HG02610 (cell line): ENCODE data around the gene RAMACL.

Experiments used
- ATAC-seq: cut with Tn5 transposase; IDR thresholded peaks from one replicate; pipeline ENCODE4 v1.9.1; 2021; ENCODE audit warnings: mild to moderate bottlenecking, moderate library complexity; ENCODE audit not compliant: unreplicated experiment

The RAMACL gene

DNA sequence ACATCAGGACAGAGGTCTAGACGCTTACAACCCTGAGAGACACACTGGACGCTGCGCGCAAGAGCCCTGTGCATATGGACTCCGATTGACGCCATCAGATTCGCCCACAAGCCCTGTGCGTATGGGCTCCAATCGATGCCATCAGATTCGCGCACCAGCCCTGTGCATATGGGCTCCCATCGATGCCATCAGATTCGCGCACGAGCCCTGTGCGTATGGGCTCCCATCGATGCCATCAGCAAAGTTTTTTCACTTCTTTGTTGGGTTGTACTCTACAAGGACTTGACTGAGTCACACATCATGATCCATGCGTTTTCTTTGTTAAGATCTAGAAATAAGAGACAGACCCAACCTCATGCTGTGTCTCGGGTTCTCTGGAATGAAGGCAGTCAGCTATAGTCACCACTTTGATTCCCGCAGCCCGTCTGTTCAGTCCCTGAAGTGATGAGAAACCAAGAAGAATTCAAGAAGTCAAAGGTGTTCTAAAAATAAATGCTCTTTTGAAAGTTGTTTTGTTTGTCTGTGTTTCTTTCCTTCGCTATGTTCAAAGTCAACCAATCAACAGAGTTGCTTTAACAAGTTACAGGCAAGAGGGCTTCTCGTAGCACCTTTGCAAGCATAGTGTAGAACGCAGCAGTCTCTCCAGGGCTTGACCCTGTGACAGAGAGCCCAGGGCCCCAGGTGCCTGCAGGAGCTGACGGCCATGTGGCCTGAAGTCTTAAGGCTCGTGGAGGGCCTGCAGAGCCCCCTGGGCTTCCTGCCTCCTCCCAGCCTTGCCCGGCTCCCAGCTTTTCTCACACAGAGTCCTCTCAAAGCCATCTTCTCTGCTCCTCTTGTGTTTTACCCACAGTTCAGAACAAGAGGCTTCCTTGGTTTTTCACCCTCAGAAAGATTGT, 32.6 kb upstream of the RAMACL start:
- ATAC-seq, result no peak

DNA sequence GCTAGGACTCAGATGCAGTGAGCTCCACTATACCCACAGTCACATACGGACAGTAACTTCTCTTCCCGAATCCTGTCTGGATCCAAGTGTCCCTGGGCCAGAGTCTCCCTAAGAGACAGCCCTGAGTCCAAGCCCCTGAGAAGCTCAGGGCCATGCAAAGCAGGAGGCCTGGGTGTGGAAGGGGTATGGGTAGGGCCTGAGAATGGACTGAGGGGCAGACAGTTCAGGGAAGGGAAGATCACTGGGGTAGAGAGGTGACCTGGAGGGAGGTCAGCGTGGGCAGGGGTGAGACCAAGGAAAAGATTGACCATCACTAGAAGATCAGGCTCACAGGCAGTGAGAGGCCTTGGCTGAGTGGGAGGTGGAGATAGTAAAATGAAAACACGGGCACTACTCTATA, 31.8 kb upstream of the RAMACL start:
- ATAC-seq, result no peak

DNA sequence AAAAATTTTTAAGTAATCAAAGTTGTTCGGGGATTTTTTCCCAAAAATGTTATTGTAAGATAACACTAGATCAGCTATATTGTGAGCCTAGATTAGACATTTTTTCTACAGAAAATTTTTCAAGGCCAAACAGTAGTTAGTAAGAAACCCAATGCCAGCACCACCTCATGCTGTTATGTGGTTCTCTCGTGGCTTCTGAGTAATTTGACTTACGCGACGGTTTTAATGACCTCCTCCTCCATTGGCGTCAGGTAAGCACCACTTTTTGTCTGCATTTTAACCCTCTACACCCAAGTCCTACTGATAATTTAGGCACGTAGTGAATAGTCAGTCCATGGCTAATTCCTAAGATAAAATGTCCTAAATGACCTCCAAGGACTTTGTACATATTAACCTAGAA, 30.9 kb upstream of the RAMACL start:
- ATAC-seq, result no peak

DNA sequence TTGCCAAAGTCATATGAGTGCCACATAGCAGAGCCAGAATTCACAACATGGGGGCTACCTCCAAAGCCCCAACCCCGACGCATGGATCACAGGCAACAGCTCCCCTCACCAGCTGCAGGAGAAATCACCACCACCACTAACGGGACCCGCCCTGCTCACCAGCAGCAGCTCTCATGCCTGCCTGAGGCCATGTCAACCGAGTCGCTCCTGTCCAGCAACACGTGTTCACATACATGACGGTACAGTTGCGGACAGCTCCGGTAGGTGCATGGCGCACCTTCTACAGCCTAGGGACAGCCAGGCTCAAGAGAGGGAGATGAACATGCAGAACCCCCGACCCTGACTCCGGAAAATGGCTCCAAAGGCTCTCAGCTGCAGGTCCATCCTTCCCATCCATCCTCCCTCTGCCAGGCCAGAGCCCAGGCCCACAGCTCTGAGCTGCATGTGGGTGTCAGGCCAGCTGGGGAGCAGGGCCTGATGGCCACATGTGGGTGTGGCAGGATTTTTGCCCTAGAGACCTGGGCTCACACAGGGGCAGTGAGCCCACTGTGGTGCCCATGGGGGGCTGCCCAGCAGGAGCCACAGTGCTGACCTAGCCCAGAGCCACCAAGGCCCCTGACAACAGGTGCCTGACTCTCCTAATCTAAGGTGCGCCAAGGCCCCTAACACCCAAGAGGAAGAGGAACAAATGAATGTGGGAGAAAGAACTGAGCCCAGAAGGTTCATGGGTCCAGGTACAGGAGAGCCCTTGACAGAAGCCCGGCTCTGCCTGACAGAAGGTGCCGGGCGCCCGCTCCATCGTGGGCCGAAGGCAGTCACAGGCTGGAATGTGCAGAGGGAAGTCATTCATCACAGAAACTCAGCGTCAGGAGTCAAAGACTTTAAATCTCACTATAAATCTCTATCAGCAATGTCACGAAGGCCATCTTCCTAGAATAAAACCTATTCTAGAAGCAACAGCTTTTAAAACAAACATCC, 30.1 kb upstream of the RAMACL start:
- no peak for ATAC-seq

DNA sequence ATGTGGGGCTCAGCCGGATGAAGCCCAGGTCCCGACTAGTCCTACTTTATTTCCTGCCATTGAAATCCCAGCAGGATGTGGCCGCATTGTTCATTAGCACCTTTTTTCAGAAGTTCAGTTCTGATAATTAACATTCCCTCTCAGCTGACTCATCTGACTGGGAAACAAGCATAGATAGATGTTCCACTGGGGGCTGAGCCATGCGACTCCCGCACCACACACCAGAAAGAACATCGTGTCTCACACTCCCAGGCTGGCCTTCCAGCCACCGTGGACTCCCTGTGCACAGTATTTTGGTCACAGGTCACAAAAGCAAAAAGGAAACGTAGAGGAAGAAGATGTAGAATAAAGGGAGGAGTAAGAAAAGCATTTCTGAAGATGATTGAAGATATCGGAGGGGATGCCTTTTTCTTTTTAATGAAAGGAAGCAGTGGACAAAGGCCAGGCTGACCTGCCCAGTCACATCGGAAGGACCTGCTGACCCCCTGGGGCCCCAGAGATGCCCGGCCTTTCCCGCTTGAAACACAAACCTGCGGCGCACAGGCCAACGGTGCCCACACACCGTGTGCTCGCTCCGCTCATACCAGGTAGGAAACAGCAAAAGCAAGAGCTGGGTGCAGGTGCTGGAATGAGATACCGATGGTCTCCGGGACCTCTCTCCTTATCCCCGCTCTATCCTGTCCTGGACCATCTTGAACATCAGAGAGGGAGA, 28.7 kb upstream of the RAMACL start:
- ATAC-seq, result no peak

DNA sequence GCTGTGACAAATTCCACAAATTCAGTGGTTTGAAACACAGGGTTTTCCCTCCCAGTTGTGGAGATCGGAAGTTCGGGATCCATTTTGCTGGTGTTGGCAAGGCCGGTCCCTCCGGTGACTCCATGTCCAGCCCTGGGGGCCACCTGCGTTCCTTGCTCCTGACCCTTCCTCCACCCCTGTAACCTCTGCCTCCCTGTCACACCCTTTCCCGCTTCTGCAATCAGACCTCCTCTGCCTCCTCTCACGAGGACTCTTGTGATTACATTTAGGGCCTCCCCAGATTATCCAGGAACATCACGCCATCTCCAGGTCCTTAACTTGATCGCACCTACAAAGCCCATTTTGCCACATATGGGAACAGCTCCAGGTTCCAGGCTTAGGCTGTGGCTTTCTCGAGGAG, 28.1 kb upstream of the RAMACL start:
- ATAC-seq, result no peak

DNA sequence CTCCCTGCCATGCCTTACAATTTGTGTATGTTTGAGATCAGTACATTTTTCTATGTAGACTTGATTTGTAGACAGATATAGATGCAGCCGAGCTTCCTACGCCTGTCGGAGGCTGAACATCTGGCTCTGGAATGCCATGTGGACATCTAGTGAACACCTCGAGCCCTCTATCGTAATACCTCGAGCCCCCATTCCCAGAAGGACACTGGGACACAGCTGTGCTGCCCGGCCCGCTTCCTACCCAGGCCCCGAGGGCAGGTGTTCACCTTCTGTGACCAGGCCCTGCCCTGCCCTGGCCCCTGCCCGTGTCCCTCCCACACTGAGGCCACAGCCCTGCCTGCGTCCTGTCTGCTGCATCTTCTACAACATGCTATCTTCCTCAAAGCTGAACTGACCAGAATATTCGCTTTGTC, 27.7 kb upstream of the RAMACL start:
- ATAC-seq, result no peak

DNA sequence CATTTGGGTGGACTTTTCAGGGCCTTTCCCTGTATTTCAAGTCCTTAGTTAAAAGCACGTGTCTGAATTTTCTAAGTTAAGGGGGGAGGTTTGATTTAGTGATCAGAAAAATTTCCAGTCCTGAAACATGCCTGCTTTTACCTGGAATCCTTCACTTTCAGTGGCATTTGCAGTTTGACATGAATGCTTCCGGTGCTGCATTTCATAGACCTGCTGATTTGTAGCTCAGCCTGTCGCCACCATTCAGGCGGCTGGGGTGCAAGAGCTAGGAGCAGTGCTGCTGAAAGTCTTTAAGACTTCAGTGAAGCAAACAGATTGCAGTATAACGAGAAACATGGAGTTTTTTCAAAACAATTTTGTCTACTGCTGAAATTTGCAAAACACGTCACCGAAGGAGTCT, 26.5 kb upstream of the RAMACL start:
- ATAC-seq, result no peak

DNA sequence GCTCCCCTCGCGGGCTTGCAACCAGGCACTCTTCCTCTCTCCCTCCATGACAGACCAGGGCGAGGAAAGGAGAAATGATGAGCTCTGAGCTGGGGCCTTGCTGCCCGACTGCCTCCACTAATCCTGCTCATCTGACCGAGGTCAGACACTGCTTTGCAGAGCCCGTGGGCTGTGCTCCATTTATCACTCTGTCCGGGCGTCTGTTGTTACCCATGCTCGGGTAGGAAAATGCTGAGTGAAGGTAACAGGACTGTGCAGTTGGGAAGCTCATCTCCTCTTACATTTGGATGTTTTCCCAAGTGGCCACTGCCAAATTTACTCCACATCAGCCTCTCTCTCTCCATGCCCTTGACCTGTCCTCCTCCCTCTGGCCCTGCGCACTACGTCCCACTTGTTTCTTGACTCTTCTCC, 26.0 kb upstream of the RAMACL start:
- no peak for ATAC-seq

DNA sequence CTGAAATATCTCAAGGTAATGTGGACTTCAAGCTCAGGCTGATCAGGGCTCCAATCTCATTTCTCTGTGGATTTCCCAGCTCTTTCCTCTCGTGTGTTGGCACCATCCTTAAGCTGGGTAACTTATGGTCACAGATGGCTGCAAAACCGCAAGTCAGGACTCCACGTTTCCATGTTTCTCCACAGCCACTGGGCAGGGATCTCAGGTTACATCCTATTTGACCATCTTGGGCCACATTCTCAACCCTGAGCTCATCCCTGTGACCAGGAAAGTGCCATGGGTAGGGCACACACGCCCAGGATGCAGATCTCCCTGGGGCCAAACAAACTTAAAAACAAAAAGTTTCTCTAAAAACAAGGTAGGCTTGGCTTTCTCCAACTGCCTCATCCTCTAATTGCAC, 25.2 kb upstream of the RAMACL start:
- ATAC-seq, result no peak

DNA sequence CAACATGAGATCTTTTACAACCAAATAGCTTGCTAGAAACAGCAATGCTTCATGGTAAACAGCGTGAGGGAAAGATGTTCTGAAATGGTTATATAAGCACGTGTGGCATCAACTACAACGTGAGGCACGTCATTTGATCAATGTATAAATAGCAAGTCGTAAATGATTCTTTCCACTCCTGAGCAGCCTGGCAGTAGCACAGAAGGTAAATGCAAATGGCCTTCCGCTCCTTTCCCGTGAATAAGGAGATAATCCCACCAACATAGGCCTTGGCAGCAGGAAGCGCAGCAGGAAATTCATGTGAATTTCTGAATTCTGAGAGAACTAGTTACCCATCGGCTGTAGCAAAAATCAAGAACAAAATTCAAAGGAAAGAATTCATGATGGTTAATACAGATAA, 23.6 kb upstream of the RAMACL start:
- ATAC-seq, result no peak

DNA sequence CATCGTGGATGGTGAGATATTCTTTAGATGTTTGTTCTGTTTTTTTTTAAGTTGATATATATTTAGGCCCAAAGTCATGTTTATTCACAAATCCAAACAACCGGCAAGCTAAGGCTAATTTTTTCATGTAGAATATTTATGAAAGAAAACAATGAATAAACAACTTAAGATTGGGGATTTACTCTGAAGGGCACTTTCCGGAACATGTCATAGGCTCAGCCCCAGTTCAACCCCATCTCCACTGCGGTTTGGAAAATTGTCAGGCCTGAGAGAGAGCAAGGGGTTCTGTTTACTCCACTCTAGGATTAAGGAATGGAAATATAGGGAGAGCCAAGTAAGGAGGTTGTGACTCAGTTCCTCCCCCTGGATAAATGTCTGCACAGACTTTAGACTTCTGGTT, 22.3 kb upstream of the RAMACL start:
- ATAC-seq, result no peak

DNA sequence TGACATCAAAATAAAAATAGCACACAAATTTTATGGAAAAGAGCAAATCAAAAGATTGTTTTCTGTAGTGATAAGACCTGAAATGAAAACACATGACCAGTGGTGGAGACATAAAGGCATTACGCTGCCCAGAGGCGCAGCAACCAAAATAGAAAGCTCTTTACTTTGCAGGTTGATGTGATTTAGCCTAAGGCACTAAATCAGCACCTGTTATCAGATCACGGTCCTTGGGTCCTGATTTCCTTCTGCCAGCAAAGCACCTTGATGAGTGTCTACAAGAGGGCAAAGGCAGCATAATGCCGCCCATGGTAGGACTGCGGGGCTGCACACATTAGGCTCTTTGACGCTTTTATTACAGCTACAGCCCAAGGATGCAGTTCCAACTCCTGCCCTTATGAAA, 19.3 kb upstream of the RAMACL start:
- no peak for ATAC-seq

DNA sequence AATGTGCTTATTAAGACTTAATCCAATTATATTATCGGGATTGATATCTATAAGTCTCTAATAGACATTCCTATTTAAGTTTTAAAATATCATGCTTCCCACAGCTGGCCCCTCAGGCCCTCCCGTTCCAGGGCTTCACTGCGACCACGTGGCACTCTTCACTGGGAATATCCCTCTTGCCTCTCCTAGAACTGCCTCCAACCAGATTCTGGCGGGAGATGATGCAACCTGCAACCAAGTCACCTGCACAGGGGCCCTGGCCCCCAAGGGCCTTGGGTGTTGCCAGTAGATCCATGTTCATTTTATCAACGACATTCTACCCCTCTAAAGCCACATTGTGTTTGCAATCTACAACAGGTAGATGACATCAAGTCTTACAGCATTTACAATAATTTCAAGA, 18.4 kb upstream of the RAMACL start:
- no peak for ATAC-seq

DNA sequence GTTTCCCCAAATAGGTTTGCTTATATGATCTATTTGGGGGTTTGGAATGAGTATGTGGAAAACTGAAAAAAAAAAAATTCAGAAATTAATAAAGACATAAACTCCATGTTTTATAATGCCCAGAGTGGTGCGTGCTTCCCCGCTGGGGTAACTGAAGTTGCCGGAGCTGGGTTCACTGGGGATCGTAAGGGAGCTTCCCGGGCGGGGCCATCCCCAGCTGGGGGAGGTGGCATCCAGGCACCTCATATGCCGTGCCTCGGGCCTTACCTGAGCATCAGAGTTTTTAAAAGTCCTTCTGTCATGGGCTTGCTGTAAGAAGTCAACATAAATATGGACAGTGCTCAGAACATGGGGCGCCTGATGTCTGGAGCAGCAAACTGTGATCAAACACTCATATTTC, 17.9 kb upstream of the RAMACL start:
- ATAC-seq, result no peak

DNA sequence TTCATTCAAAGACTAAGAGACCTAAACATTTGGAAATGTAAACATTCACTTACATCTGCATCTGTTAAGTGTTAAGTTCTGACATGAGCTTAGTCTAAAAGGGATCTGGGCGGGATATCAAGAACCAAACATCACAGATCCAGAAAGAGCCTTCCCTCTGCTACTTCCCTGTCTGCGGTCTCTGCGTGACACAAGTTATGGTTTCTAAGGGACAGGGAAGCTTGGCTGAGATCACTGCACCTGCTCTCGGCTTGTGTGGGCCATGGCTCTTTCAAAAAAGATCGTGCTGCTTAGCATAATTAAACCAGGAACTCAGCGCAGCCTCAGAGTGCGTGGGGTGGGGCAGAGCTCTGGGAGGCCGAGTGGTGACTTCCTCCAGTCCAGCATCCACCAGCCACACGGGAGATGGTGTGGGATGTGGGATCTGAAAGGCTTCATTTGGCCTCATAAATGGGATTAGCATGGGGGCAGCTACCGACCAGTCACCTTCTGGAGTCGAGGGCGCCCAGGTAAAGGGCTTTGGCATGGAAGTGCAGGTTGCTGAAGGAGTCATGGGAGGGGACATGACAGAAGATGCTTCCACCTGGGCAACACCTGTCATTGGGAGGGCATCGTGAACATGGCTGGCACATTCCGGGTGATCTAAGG, 16.7 kb upstream of the RAMACL start:
- no peak for ATAC-seq

DNA sequence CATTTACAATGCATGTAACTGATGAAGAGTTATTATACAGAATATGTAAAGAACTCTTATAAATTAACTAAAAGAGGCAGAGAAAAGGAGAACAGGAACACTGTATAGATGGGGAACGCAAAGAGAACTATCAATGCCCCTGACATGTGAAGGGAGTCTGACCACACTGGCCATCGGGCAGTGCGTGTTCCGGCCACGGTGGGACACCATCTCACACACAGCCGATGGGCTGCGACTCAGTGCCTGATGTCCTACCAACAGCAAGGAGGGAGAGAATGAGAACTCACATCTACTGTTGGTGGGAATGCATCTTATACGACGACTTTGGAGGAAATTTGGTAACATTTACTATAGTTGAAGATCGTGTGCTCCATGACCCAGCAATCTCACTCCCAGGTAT, 15.5 kb upstream of the RAMACL start:
- ATAC-seq, result no peak

DNA sequence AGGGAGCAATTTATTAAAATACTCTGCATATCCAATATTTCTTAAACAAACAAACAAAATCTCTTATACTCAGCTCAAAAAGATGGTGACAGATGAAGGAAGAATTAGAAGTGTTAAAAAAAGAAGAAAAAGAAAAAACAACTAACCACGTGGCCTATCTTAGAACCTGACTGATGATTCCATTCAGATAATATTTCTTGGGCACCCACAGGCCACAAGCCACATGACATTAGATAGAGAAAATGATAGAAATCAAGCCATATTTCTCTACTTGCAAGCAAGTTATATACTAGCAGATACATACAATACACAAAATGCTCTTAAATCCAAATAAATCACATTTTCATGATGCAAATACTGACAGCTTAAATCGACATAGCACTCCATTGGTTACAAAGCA, 14.5 kb upstream of the RAMACL start:
- ATAC-seq, result no peak

DNA sequence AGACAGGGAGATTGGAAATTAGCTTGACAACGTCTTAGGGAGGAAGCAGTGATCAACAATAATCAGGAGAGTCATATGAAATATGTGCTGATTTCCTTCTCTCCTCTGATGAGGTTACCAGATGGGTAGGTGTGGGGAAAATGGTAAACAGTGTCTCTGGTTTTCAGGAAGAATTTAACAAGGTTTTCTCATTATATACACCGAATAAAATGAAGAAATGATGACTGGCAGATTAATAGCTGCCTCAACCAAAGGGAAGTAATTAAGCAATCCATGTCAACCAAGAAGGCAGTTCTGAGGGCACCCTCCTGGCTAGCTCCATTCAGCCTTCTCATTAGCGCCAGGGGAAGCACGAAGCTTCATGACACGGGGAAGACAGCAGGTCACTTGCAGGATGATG, 12.7 kb upstream of the RAMACL start:
- no peak for ATAC-seq

DNA sequence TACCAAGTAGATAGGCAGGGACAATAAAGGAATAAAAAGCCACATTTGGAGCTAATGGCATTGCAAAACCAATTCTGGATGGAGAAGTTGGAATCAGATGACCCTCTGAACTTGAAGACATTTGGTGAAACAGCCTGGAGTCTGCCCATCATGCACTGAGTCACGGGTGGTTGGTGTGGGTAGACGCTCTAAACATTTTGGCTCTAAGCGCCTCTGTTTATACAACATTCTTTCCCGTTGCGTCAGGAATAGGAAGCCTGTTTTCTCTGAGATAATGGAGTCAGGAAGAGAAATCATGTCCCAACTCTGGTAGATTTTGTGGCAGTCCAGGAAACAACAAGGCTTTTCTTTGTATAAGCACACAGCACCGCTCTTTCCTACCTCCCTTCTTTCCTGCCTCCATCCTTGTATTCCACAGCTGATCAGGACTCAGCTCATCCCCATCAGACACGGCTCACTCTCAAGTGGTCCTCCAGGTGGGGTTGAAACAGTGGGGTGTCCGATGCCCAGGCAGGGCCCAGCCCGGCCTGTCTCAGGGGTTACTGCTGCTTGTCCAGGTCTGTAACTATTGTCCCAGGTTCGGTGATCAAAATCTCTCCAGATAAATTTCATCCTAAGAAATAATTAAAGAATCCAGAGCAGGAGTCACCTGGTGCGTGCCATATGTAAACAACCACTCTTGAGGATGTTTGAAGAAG, 12.1 kb upstream of the RAMACL start:
- ATAC-seq, result no peak
